GM23338 (cell line): ENCODE measurements around the gene REC8. TPM values are rescaled to one million over a fixed set of nuclear protein-coding genes. Genes with fewer than 3 reads are reported as not detected.
A peak's percentile ranks its signal among the peaks of the same experiment; 100 is the strongest.

ENCODE experiments used
- ATAC-seq: fragments of 200-7000 bp; cut with Tn5 transposase; 3 replicates; pipeline ENCODE4 v1.9.1; 2020
- DNase-seq: peaks from one replicate; pipeline ENCODE4 v3.0.0-alpha.2; 2015; ENCODE audit warnings: low spot score
- H2AFZ ChIP-seq: fragments of 200-600 bp; sonication (generic); 2 replicates; pipeline ENCODE4 v1.8.0; 2016; ENCODE audit warnings: antibody characterized with exemption, mild to moderate bottlenecking, moderate library complexity
- H3F3A ChIP-seq: fragments of 200-600 bp; sonication (generic); replicated peaks from 2 replicates; pipeline ENCODE4 v1.8.0; 2017; ENCODE audit warnings: antibody characterized with exemption, mixed run types, low read depth
- H3K27ac ChIP-seq: fragments of 200-600 bp; sonication (generic); 2 replicates; pipeline ENCODE4 v1.6.1; 2016; ENCODE audit warnings: low read depth
- H3K27me3 ChIP-seq: fragments of 200-600 bp; sonication (generic); 2 replicates; pipeline ENCODE4 v1.8.0; 2016; ENCODE audit warnings: mild to moderate bottlenecking, mixed run types, moderate library complexity; ENCODE audit not compliant: insufficient read depth
- H3K36me3 ChIP-seq: fragments of 200-600 bp; sonication (generic); 2 replicates; pipeline ENCODE4 v1.8.0; 2016; ENCODE audit warnings: mild to moderate bottlenecking; ENCODE audit not compliant: insufficient read depth
- H3K4me1 ChIP-seq: fragments of 200-600 bp; sonication (generic); 2 replicates; pipeline ENCODE4 v1.8.0; 2016; ENCODE audit warnings: mild to moderate bottlenecking, moderate library complexity; ENCODE audit not compliant: insufficient read depth
- H3K4me2 ChIP-seq: fragments of 200-600 bp; sonication (generic); 2 replicates; pipeline ENCODE4 v1.7.1; 2017; ENCODE audit warnings: mixed run types
- H3K4me3 ChIP-seq: fragments of 200-600 bp; sonication (generic); 2 replicates; pipeline ENCODE4 v1.6.1; 2016; ENCODE audit warnings: mixed run types
- H3K79me2 ChIP-seq: fragments of 200-600 bp; sonication (generic); replicated peaks from 2 replicates; pipeline ENCODE4 v1.8.0; 2017; ENCODE audit warnings: mild to moderate bottlenecking; ENCODE audit not compliant: insufficient read depth
- H3K9me2 ChIP-seq: fragments of 200-600 bp; sonication (generic); 2 replicates; pipeline ENCODE4 v1.8.0; 2017; ENCODE audit not compliant: insufficient read depth
- H4K20me1 ChIP-seq: fragments of 200-600 bp; sonication (generic); replicated peaks from 2 replicates; pipeline ENCODE4 v1.8.0; 2017; ENCODE audit warnings: mild to moderate bottlenecking; ENCODE audit not compliant: insufficient read depth
- H3K27ac Mint-ChIP-seq: 2 replicates; pipeline ENCODE4 v1.8.0; 2020; ENCODE audit warnings: inconsistent platforms, mild to moderate bottlenecking, moderate library complexity, mixed read lengths
- H3K27me3 Mint-ChIP-seq: 3 replicates; pipeline ENCODE4 v1.8.0; 2022; ENCODE audit warnings: low read depth, mild to moderate bottlenecking, moderate library complexity, mixed read lengths, inconsistent platforms; ENCODE audit not compliant: insufficient read depth, poor library complexity
- H3K36me3 Mint-ChIP-seq: 3 replicates; pipeline ENCODE4 v1.8.0; 2021; ENCODE audit warnings: low read depth, mild to moderate bottlenecking, inconsistent platforms, moderate library complexity, mixed read lengths
- H3K4me1 Mint-ChIP-seq: 3 replicates; pipeline ENCODE4 v1.8.0; 2020; ENCODE audit warnings: mild to moderate bottlenecking, inconsistent platforms, mixed read lengths
- H3K4me3 Mint-ChIP-seq: 3 replicates; pipeline ENCODE4 v1.8.0; 2021; ENCODE audit warnings: moderate library complexity, mild to moderate bottlenecking, inconsistent platforms, mixed read lengths
- H3K9me3 Mint-ChIP-seq: 3 replicates; pipeline ENCODE4 v1.8.0; 2020; ENCODE audit warnings: moderate library complexity, mild to moderate bottlenecking, inconsistent platforms, mixed read lengths
- CREB1 ChIP-seq: fragments of 250-450 bp; sonication (Bioruptor Pico); IDR thresholded peaks from 2 replicates; pipeline ENCODE4 v1.5.0; 2020; ENCODE audit warnings: low read depth, mild to moderate bottlenecking, moderate library complexity
- CTCF ChIP-seq, 2 experiments: fragments of 200-600 bp in 1 of 2; sonication (generic) in 1 of 2; conservative IDR thresholded peaks; 2 replicates each; pipeline versions ENCODE4 v1.5.1 to v1.6.1; 2016 to 2017; ENCODE audit warnings: antibody characterized with exemption in 2 of 2, low read depth in 2 of 2, mild to moderate bottlenecking in 2 of 2, moderate library complexity in 1 of 2
- ETS1 ChIP-seq: IDR thresholded peaks from 2 replicates; pipeline ENCODE4 v1.6.1; 2016; ENCODE audit warnings: antibody characterized with exemption
- EZH2 ChIP-seq: fragments of 200-600 bp; sonication (generic); IDR thresholded peaks from one replicate; pipeline ENCODE4 v1.8.0; 2017; ENCODE audit warnings: antibody characterized with exemption, mild to moderate bottlenecking, low read depth; ENCODE audit not compliant: unreplicated experiment
- EZH2phosphoT487 ChIP-seq: fragments of 200-600 bp; sonication (generic); IDR thresholded peaks from one replicate; pipeline ENCODE4 v1.8.1; 2018; ENCODE audit warnings: antibody characterized with exemption; ENCODE audit not compliant: unreplicated experiment
- JUNB ChIP-seq: IDR thresholded peaks from one replicate; pipeline ENCODE4 v1.6.1; 2016; ENCODE audit warnings: antibody characterized with exemption; ENCODE audit not compliant: unreplicated experiment
- NANOG ChIP-seq: IDR thresholded peaks from 2 replicates; pipeline ENCODE4 v1.6.1; 2016; ENCODE audit warnings: antibody characterized with exemption, borderline replicate concordance
- POLR2AphosphoS5 ChIP-seq: IDR thresholded peaks from 2 replicates; pipeline ENCODE4 v1.6.1; 2016; ENCODE audit warnings: antibody characterized with exemption, low read depth
- STAT1 ChIP-seq: IDR thresholded peaks from one replicate; pipeline ENCODE4 v1.6.1; 2016; ENCODE audit warnings: antibody characterized with exemption; ENCODE audit not compliant: unreplicated experiment
- ZNF114 ChIP-seq: fragments of 250-450 bp; sonication (Bioruptor Pico); IDR thresholded peaks from 2 replicates; pipeline ENCODE4 v1.5.0; 2020; ENCODE audit warnings: mild to moderate bottlenecking, moderate library complexity
- ZNF331 ChIP-seq: fragments of 250-450 bp; sonication (Bioruptor Pico); IDR thresholded peaks from 2 replicates; pipeline ENCODE4 v1.5.0; 2020; ENCODE audit warnings: low read depth, mild to moderate bottlenecking, moderate library complexity
- polyA plus RNA-seq: library from polyadenylated mRNA; unstranded; fragments of >200 nt; fragmentation: Nextera tagmentation; extraction: Ambion mirVana; gene quantifications from 2 replicates; pipeline ENCODE4 v1.2.1, GENCODE V29; 2016
- total RNA-seq: library from RNA; depleted of rRNA; stranded (reverse); fragments of >200 nt; shearing (Covaris generic); gene quantifications from 2 replicates; pipeline ENCODE4 v1.2.3, GENCODE V29; 2014

The REC8 gene
- total and polyA plus RNA-seq, 2 experiments from 2014 or later: 25.7 to 36.8 TPM

DNA sequence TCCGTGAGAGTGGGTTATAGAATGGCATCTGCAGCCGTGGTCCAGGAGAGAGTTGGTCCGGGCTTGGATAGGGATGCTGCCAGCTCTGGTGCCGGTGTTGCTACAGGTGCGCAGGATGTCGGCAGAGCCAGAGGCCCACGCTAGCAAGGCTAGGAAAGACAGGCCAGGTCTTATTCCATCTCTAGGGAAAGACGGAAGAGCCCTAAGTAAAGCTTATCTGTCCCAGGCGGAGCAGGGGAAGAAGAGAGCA, 36.4 kb upstream of the REC8 start (continued):
- no peak for TF ChIP-seq CTCF (conservative IDR thresholded peaks at IDR 0.05; ENCODE audit: low read depth in 2 of 2)

DNA sequence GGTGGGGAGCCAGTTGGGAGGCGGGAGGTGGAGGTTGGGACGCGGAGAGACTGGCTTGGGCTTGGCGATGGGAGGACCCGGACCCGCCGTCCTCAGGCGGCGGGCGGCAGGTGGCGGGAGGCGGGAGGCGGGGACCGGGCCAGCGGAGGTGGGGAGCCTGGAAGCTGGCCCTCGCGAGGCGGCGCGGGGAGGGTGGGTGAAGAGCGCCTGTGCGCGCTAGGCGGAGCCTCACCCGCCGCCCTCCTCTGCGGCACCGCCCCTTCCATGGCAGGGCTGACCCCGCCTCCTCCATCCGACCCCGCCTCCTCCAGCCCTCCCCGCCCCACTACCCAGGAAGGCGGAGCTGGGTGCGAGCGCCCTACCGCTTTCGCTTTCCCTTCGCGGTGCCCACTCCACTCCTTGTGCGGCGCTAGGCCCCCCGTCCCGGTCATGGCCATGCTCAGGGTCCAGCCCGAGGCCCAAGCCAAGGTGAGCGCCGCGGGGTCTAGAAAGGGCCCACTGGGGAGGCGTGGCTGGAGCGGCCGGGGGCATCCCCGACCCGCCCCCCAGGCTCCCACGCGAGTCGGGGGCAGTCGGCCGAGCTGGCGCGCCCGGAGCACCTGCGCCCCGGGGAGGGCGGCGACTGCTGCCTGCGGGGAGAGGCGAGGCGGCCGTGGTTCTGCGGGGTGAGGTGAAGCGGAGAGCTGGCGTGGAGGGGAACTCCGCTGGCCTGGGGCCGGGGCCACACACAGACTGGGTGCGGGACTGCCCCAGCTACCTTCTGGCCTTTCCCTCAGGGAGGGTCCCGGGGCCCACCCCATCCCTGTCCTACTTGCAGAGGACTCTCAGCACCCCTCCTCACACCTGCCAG, 35.8 kb upstream of the REC8 start, which contains the start of gene PSME1:
TSS of gene PSME1 (plus strand) at position 361 of the 850 bp plus-strand sequence. CDS start at position 430, 69 bp downstream.
- peak; percentile 88 for ATAC-seq
- H3K27ac Mint-ChIP-seq: peak within 1 kb of the TSS; percentile 10; the same call in 1 of the 2 replicates
- TF ChIP-seq POLR2AphosphoS5 (peak; percentile 80), CTCF (conservative IDR thresholded peaks at IDR 0.05; ENCODE audit: low read depth in 2 of 2) (no peak)
- Histone ChIP-seq H3K36me3 (peaks cover 14% of the 10 kb centered on the region; the same call in 1 of the 2 replicates), H2AFZ (peak within 1 kb of the TSS; percentile 97), H3K79me2 (peaks cover 20% of the 10 kb centered on the region), H3K9me2 (no peaks in the 10 kb centered on the region), H3K4me3 (peak within 1 kb of the TSS; percentile 96), H3K27ac (peak within 1 kb of the TSS; percentile 84; the same call in 1 of the 2 replicates), H3K4me2 (peak within 1 kb of the TSS; percentile 87), H3K4me1 (peaks cover 22% of the 10 kb centered on the region), H4K20me1 (peaks cover 9% of the 10 kb centered on the region), H3F3A (peaks cover 24% of the 10 kb centered on the region), H3K27me3 (no peaks in the 10 kb centered on the region)
- peak within 1 kb of the TSS; percentile 79 for H3K4me3 Mint-ChIP-seq
- peaks cover 26% of the 10 kb centered on the region for H3K27me3 Mint-ChIP-seq
- H3K36me3 Mint-ChIP-seq: peaks cover 33% of the 10 kb centered on the region
- no peaks in the 10 kb centered on the region for H3K9me3 Mint-ChIP-seq
- H3K4me1 Mint-ChIP-seq: peaks cover 46% of the 10 kb centered on the region
- peak; percentile 96 for DNase-seq

DNA sequence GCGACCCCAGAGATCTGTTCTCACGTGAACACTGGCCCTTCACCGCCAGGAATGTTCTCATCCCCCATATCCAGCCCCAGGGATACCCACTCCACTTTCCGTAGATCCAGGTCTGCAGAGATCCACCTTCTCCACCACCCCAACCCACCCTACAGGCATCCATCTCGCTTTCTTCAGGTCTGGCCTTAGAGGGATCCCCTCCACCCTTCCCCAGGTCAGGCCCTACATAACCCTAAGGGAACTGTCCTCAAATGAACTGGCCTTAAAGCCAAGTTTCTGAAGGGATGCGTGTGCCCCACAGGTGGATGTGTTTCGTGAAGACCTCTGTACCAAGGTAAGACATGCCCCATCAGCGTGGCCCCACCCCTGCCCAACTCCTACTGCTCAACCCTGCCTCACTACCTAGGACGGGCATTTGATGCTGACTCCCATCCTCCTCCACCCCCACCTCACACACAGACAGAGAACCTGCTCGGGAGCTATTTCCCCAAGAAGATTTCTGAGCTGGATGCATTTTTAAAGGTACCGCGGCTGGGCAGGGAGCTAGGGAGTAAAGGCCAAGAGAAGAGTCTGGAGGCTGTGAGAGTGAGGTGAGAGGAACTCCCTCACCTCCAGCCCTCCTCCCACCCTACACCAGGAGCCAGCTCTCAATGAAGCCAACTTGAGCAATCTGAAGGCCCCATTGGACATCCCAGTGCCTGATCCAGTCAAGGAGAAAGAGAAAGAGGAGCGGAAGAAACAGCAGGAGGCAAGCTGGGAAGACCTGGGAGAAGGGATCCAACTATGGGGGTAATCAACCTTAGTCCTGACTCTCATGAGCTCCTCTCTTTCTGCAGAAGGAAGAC, 35.0 kb upstream of the REC8 start:
- ATAC-seq (no peak), DNase-seq (peak; percentile 13)
- Mint-ChIP-seq H3K36me3 (peaks cover 33% of the 10 kb centered on the region), H3K4me1 (peaks cover 43% of the 10 kb centered on the region), H3K9me3 (no peaks in the 10 kb centered on the region), H3K27ac (no peak overlapping the region), H3K4me3 (peak overlapping the region; percentile 79), H3K27me3 (peaks cover 25% of the 10 kb centered on the region)
- Histone ChIP-seq H3K27ac (no peak overlapping the region), H3F3A (peaks cover 25% of the 10 kb centered on the region), H3K4me2 (peak overlapping the region; percentile 87), H3K9me2 (no peaks in the 10 kb centered on the region), H3K4me1 (peaks cover 19% of the 10 kb centered on the region), H4K20me1 (peaks cover 9% of the 10 kb centered on the region), H3K4me3 (peak overlapping the region; percentile 96), H3K27me3 (no peaks in the 10 kb centered on the region), H3K79me2 (peaks cover 20% of the 10 kb centered on the region), H3K36me3 (peaks cover 14% of the 10 kb centered on the region; the same call in 1 of the 2 replicates), H2AFZ (no peak overlapping the region)
- TF ChIP-seq NANOG (no peak), ETS1 (no peak), CTCF (conservative IDR thresholded peaks at IDR 0.05; ENCODE audit: low read depth in 2 of 2) (no peak), POLR2AphosphoS5 (no peak; the same call in 1 of the 2 replicates), EZH2 (no peak), STAT1 (no peak), ZNF331 (no peak), ZNF114 (CRISPR knock-in tag) (no peak), EZH2phosphoT487 (no peak), JUNB (no peak), CREB1 (CRISPR knock-in tag) (no peak)
